NT2/D1 (cell line): ENCODE data around the gene ZNF74.

Experiments
- SUZ12 ChIP-seq: IDR thresholded peaks from 2 replicates; pipeline ENCODE4 v1.6.1; 2011; ENCODE audit not compliant: insufficient read length, insufficient read depth; ENCODE audit errors: extremely low read depth
- YY1 ChIP-seq: IDR thresholded peaks from 2 replicates; pipeline ENCODE4 v1.6.1; 2011; ENCODE audit not compliant: insufficient read length, insufficient read depth

GRCh38 chr22:20391222-20391621, 2.7 kb upstream of the ZNF74 start:
- no peak for TF ChIP-seq YY1
- no peak for TF ChIP-seq SUZ12
